Measurements from ENCODE around the gene MMD2. TPM values are rescaled to one million over a fixed set of nuclear protein-coding genes. Genes with fewer than 3 reads are reported as not detected.

MMD2 gene
- total RNA-seq, 4 donors from 2014 or later, result not detected

GRCh38 chr7:4889682-4890081, 69.3 kb downstream of the MMD2 start:
- no peak for ATAC-seq (ENCODE audit: low FRiP score)
- DNase-seq (ENCODE audit: low spot score), result no peak
- TF ChIP-seq CTCF (IDR thresholded peaks at IDR 0.05), result no peak

- ATAC-seq (ENCODE audit: low FRiP score) (no peak), DNase-seq (ENCODE audit: low spot score) (no peak)
- no peak for TF ChIP-seq CTCF (IDR thresholded peaks at IDR 0.05)
Measured at GRCh38 chr7:4888161-4888560, 70.8 kb downstream of the MMD2 start.

- no peak for DNase-seq (ENCODE audit: low spot score)
- ATAC-seq (ENCODE audit: low FRiP score), result no peak
- TF ChIP-seq CTCF (IDR thresholded peaks at IDR 0.05), result no peak
Measured at GRCh38 chr7:4886671-4887070, 72.3 kb downstream of the MMD2 start.

- DNase-seq (ENCODE audit: low spot score) (no peak), ATAC-seq (ENCODE audit: low FRiP score) (no peak)
- no peak for TF ChIP-seq CTCF (IDR thresholded peaks at IDR 0.05)
Measured at GRCh38 chr7:4885317-4885807, 73.6 kb downstream of the MMD2 start.

- ATAC-seq (ENCODE audit: low FRiP score) (no peak), DNase-seq (ENCODE audit: low spot score) (no peak)
- no peak for TF ChIP-seq CTCF (IDR thresholded peaks at IDR 0.05)
Measured at GRCh38 chr7:4884164-4884563, 74.8 kb downstream of the MMD2 start.

- ATAC-seq (ENCODE audit: low FRiP score) (peak; percentile 90), DNase-seq (ENCODE audit: low spot score) (peak; percentile 76)
- no peak for TF ChIP-seq CTCF (IDR thresholded peaks at IDR 0.05)
Measured at GRCh38 chr7:4883372-4884144, 75.4 kb downstream of the MMD2 start, which contains the start of gene RADIL. RADIL (minus strand) TSS chr7:4883716; CDS start chr7:4878139, 5,577 bp downstream.

GRCh38 chr7:4883033-4883371, 76.0 kb downstream of the MMD2 start:
- no peak for TF ChIP-seq CTCF (IDR thresholded peaks at IDR 0.05)
- DNase-seq (ENCODE audit: low spot score) (no peak), ATAC-seq (ENCODE audit: low FRiP score) (no peak)
